Breast epithelium (tissue), 4 donors: ENCODE data around the gene KCNIP1. TPM values are rescaled to one million over a fixed set of nuclear protein-coding genes. Genes with fewer than 3 reads are reported as not detected.

Experiments used
- DNase-seq, 2 donors: peaks; one replicate each; pipeline ENCODE4 v3.0.0-alpha.2; 2019; ENCODE audit warnings: low spot score in 2 of 2
- H3K27ac ChIP-seq, 2 donors: fragments of 200-600 bp; sonication (generic) in 1 of 2; one replicate each; pipeline ENCODE4 v1.5.1; 2016 to 2019; ENCODE audit warnings: mild to moderate bottlenecking in 1 of 2
- H3K27me3 ChIP-seq, 2 donors: fragments of 200-600 bp; sonication (generic) in 1 of 2; one replicate each; pipeline versions ENCODE4 v1.5.1 to v1.6.0; 2017 to 2019; ENCODE audit warnings: control low read depth in 1 of 2, mild to moderate bottlenecking in 1 of 2
- H3K36me3 ChIP-seq: fragments of 200-600 bp; one replicate; pipeline ENCODE4 v1.5.1; 2019
- H3K4me1 ChIP-seq, 2 donors: fragments of 200-600 bp; sonication (generic); one replicate each; pipeline ENCODE4 v1.5.1; 2016 to 2019; ENCODE audit warnings: control low read depth in 1 of 2
- H3K4me3 ChIP-seq, 3 donors: fragments of 200-600 bp; sonication (generic); 1 replicate in 2 of 3; 2 replicates in 1 of 3; pipeline ENCODE4 v1.5.1; 2016 to 2019; ENCODE audit warnings: mild to moderate bottlenecking in 3 of 3, moderate library complexity in 2 of 3
- H3K9me3 ChIP-seq, 2 donors: fragments of 200-600 bp; sonication (generic) in 1 of 2; one replicate each; pipeline ENCODE4 v1.5.1; 2016 to 2019; ENCODE audit warnings: control low read depth in 1 of 2
- POLR2A ChIP-seq: fragments of 450-650 bp; IDR thresholded peaks from one replicate; pipeline ENCODE4 v1.6.1; 2016; ENCODE audit warnings: antibody characterized with exemption, mild to moderate bottlenecking, moderate library complexity
- POLR2AphosphoS5 ChIP-seq, 3 donors: sonication (generic); formaldehyde crosslinking; IDR thresholded peaks; one replicate each; pipeline ENCODE4 v1.6.1; 2017; ENCODE audit warnings: antibody characterized with exemption in 3 of 3
- intact Hi-C: fragments of 100-400 bp; cut with DNase I; formaldehyde crosslinking; loops from one replicate; pipeline ENCODE4 v1.15.1; 2023; ENCODE audit warnings: low total_unique reads
- total RNA-seq, 3 donors: library from RNA; depleted of rRNA; stranded (reverse); fragments of >200 nt; gene quantifications; one replicate each; pipeline ENCODE4 v1.1.0, GENCODE V29; 2016
- TF ChIP-seq, protein P1 (sequence below), 3 donors: fragments of 450-650 bp; IDR thresholded peaks; one replicate each; pipeline ENCODE4 v1.5.1; 2016 to 2017; ENCODE audit warnings: antibody characterized with exemption in 3 of 3, mild to moderate bottlenecking in 3 of 3, moderate library complexity in 3 of 3

Gene KCNIP1
- total RNA-seq, 3 donors from 2014 or later = 1.0 to 1.6 TPM; not detected in 1

DNA sequence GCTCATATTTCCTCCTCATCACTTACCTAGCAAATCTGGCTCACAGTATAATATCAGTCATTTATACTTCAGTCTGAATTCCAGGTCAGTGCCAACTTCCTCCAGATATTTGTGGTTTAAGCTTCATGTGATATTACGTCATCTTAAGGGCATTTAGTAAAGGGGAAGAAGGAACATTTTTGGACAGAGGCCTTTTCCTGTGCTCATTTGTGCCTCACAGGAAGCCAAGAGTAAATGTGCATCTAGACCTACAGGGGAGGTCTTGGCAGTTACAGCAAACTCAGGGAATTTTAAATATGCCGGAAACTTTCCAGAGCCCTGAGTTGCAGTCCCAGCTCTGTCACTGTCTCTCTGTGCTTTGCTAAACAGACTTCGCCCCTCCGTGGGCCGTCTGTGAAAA is 12.3 kb upstream of the KCNIP1 start:
- DNase-seq = peak in 1 of 2 donors; percentile 43
- Histone ChIP-seq H3K36me3 (no peaks in the 10 kb centered on the region), H3K27ac (peak overlapping the region; percentile 43 to 68), H3K4me1 (peaks cover 0 to 7% of the 10 kb centered on the region in 2 donors), H3K9me3 (no peaks in the 10 kb centered on the region), H3K4me3 (no peak overlapping the region), H3K27me3 (no peaks in the 10 kb centered on the region)
- TF ChIP-seq POLR2AphosphoS5 (IDR thresholded peaks at IDR 0.05) (peak in 2 of 3 donors; percentile 33 to 43), POLR2A (no peak)
- TF ChIP-seq, protein P1, sequence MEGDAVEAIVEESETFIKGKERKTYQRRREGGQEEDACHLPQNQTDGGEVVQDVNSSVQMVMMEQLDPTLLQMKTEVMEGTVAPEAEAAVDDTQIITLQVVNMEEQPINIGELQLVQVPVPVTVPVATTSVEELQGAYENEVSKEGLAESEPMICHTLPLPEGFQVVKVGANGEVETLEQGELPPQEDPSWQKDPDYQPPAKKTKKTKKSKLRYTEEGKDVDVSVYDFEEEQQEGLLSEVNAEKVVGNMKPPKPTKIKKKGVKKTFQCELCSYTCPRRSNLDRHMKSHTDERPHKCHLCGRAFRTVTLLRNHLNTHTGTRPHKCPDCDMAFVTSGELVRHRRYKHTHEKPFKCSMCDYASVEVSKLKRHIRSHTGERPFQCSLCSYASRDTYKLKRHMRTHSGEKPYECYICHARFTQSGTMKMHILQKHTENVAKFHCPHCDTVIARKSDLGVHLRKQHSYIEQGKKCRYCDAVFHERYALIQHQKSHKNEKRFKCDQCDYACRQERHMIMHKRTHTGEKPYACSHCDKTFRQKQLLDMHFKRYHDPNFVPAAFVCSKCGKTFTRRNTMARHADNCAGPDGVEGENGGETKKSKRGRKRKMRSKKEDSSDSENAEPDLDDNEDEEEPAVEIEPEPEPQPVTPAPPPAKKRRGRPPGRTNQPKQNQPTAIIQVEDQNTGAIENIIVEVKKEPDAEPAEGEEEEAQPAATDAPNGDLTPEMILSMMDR (IDR thresholded peaks at IDR 0.05) = no peak
- intact Hi-C loops = loop anchor here (5.0 kb wide), 1 partner anchor 1844 kb away; no protein-coding TSS in a partner anchor

DNA sequence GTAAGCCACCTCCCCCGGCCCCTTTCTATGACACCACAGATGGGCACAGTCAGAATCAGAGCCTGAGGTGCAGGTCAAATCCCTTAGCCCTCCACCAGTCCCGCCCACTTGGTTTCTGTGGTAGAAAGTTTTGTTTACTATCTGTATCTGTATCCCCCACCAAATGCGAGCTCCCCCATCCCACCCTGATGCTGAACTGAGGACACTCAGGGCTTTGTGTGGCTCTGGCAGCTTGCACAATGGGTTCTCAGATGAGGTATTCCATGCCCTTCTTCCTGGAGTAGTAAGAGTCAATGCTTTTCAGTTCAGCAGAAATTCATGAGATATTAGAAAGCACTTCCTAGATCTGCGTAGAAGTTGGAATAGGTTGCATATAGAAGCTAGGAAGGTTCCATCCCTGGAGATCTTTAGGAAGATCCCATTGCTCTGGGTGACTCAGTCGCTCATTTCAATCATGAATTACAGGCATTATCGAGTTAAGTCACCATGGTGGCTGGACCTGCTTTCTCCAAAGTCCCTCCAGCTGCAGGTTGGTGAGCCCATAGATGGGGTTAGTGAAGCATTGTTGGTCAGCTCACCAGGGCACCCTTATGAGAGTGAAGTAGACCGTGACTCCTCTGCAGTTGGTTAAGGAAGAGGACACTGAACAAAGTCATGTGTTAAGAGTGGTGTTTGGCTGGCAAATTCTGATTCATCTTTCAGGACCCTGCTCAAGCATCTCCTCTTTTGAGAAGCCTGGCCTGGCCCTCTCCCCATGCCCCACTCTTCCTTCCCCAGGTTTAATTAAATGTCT is 10.6 kb upstream of the KCNIP1 start:
- Histone ChIP-seq H3K4me1 (peaks cover 0 to 7% of the 10 kb centered on the region in 2 donors), H3K27ac (no peak overlapping the region), H3K36me3 (no peaks in the 10 kb centered on the region), H3K4me3 (no peak overlapping the region), H3K9me3 (no peaks in the 10 kb centered on the region), H3K27me3 (no peaks in the 10 kb centered on the region)
- TF ChIP-seq, protein P1 (IDR thresholded peaks at IDR 0.05) = no peak
- TF ChIP-seq POLR2A (no peak), POLR2AphosphoS5 (IDR thresholded peaks at IDR 0.05) (no peak)
- DNase-seq = no peak
- intact Hi-C loops = loop anchor here (5.0 kb wide), 1 partner anchor 1846 kb away; no protein-coding TSS in a partner anchor

DNA sequence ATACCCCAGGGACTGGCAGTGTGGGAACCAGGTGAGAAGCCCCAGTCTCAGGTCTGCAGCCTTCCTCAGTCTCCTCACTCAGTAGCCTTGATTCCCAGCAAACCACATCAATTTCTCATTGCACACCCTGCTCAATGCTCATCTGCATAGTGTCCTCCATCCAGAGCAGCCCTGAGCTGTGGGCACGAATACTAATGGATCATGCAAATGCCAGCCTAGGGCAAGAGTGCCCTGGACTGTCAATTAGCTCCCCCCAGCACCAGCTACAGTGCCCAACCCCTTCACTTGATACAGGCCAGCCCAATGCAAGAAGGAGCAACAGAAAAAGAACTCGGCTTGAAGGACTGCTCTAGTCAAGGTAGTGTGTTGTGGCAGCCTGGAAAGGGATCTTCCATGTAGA is 9.8 kb upstream of the KCNIP1 start:
- H3K4me3 ChIP-seq = no peak overlapping the region
- H3K4me1 ChIP-seq = peaks cover 0 to 7% of the 10 kb centered on the region in 2 donors
- no peaks in the 10 kb centered on the region for H3K36me3 ChIP-seq
- no peak for TF ChIP-seq POLR2A
- TF ChIP-seq, protein P1 (IDR thresholded peaks at IDR 0.05) = no peak
- TF ChIP-seq POLR2AphosphoS5 (IDR thresholded peaks at IDR 0.05) = no peak
- no peak for DNase-seq
- H3K27ac ChIP-seq = no peak overlapping the region
- intact Hi-C loops = loop anchor here (5.0 kb wide), 1 partner anchor 1847 kb away; no protein-coding TSS in a partner anchor
- H3K27me3 ChIP-seq = no peaks in the 10 kb centered on the region
- H3K9me3 ChIP-seq = no peaks in the 10 kb centered on the region

DNA sequence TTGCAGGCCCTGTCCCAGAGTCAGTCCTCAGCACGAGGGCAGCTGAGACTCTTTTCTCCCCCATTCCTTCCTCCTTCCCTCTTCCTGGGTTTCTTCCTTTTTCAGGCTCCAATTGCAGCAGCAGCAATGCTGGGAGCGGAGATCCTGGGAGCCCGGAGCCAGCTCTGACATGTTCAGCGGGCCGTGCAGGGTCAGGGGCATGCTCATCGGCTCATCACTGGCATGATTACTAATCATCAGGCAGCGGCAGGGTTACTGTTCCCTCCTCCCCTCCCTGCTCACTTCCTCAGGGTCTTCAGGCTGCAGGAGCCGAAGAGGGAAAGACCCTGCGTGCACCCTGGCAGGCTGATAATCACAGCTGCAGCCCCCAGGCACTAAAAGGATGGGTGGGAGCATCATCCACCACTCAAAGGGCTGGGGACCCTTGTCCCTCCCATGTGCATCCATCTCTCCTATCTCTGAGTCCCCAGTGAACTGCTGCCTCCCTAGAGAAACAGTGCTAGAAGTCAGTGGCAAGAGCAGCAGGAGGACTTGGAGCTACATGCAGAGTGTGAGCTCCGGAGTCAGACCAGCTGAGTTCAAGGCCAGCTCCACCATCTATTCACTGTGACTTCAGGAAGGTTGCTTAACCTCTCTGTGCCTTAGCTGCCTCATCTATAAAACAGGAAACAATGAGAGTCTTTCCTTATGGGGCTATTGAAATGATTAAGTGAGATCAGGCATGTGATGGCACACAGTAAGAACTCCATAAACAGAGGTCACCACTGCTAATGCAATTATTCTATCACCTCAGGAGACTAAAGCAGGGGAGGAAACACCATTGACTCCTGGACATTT is 7.8 kb upstream of the KCNIP1 start:
- no peaks in the 10 kb centered on the region for H3K9me3 ChIP-seq
- H3K27ac ChIP-seq = no peak overlapping the region
- TF ChIP-seq, protein P1 (IDR thresholded peaks at IDR 0.05) = no peak
- no peak for TF ChIP-seq POLR2AphosphoS5 (IDR thresholded peaks at IDR 0.05)
- TF ChIP-seq POLR2A = no peak
- H3K27me3 ChIP-seq = no peaks in the 10 kb centered on the region
- peaks cover 0 to 6% of the 10 kb centered on the region in 2 donors for H3K4me1 ChIP-seq
- no peak for DNase-seq
- H3K4me3 ChIP-seq = no peak overlapping the region
- intact Hi-C loops = no loop called here
- no peaks in the 10 kb centered on the region for H3K36me3 ChIP-seq

DNA sequence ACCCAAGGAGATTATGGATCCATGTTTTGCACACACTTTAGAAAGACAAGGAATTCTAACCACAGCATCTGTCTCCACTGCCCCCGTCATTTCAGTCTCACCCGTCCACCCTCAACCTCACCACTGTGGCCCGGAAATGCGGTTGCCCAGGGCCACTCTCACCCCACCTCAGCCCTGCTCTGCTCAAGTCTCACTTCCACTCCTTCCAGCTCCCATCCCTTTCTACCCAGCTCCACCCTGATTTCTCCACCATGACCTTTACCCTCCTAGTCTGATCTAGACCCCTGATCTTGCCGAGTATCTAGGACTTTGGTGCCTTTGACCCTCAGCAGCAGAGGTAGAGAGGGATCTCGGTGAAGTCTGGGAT is 7.2 kb upstream of the KCNIP1 start:
- no peak for DNase-seq
- Histone ChIP-seq H3K27ac (no peak overlapping the region), H3K36me3 (no peaks in the 10 kb centered on the region)

More for the DNA sequence above, 7.2 kb upstream of the KCNIP1 start:
- Histone ChIP-seq H3K9me3 (no peaks in the 10 kb centered on the region), H3K4me1 (peaks cover 0 to under 1% of the 10 kb centered on the region in 2 donors), H3K4me3 (no peak overlapping the region), H3K27me3 (no peaks in the 10 kb centered on the region)
- TF ChIP-seq POLR2AphosphoS5 (IDR thresholded peaks at IDR 0.05) = no peak
- TF ChIP-seq POLR2A = no peak
- TF ChIP-seq, protein P1 (IDR thresholded peaks at IDR 0.05) = no peak
- intact Hi-C loops = no loop called here
